Measurements from ENCODE around the gene HUWE1. TPM values are rescaled to one million over a fixed set of nuclear protein-coding genes. Genes with fewer than 3 reads are reported as not detected.

The HUWE1 gene
- total RNA-seq, 2 experiments from 2014 or later = 116 to 269 TPM

- H4K20me1 ChIP-seq (ENCODE audit: insufficient read depth, low read length) = no peaks in the 10 kb centered on the region
These were observed 55.4 kb downstream of the HUWE1 start for GRCh38 chrX:53631156-53631555.

GRCh38 chrX:53630261-53630660 is 56.3 kb downstream of the HUWE1 start:
- H4K20me1 ChIP-seq (ENCODE audit: insufficient read depth, low read length) = no peaks in the 10 kb centered on the region
- no TSS peak for BruUV-seq (replicated peaks)
- H3K4me2 ChIP-seq (ENCODE audit: low read length) = no peak overlapping the region
- ChIA-PET POLR2A (no interaction called here), CTCF (ENCODE audit: unreplicated experiment) (no interaction called here)
- DNase-seq (ENCODE audit: low spot score) = no peak
- H3K27ac ChIP-seq (ENCODE audit: low read depth, low read length, poor library complexity, severe bottlenecking) = no peak overlapping the region
- no peak for TF ChIP-seq CTCF (conservative IDR thresholded peaks at IDR 0.05; ENCODE audit: low read length)
- no peaks in the 10 kb centered on the region for H3K4me1 ChIP-seq (ENCODE audit: insufficient read depth, low read length, poor library complexity, severe bottlenecking)
- no peaks in the 10 kb centered on the region for H3K79me2 ChIP-seq (ENCODE audit: insufficient read depth, low read depth, low read length)
- no peak overlapping the region for H3K4me3 ChIP-seq (ENCODE audit: low read depth, low read length, poor library complexity, severe bottlenecking)
- peaks cover 92% of the 10 kb centered on the region for H3K36me3 ChIP-seq (ENCODE audit: insufficient read depth, low read length)
- intact Hi-C loops (cut with micrococcal nuclease; ENCODE audit: unreplicated experiment) = no loop called here
- H3K9me2 ChIP-seq (ENCODE audit: insufficient read depth, low read length) = no peaks in the 10 kb centered on the region
- no peak overlapping the region for H2AFZ ChIP-seq (ENCODE audit: low read length)
- no peaks in the 10 kb centered on the region for H3K9me3 ChIP-seq (ENCODE audit: low read length)

More at GRCh38 chrX:53631156-53631555, 55.4 kb downstream of the HUWE1 start:
- H3K79me2 ChIP-seq (ENCODE audit: insufficient read depth, low read depth, low read length) = no peaks in the 10 kb centered on the region
- no peak overlapping the region for H2AFZ ChIP-seq (ENCODE audit: low read length)
- CTCF ChIA-PET (ENCODE audit: unreplicated experiment) = no interaction called here
- DNase-seq (ENCODE audit: low spot score) = no peak
- no peak overlapping the region for H3K27ac ChIP-seq (ENCODE audit: low read depth, low read length, poor library complexity, severe bottlenecking)
- TF ChIP-seq CTCF (conservative IDR thresholded peaks at IDR 0.05; ENCODE audit: low read length) (no peak), EZH2phosphoT487 (IDR thresholded peaks at IDR 0.05; ENCODE audit: borderline replicate concordance, low read depth, low read length) (no peak)
- H3K9me3 ChIP-seq (ENCODE audit: low read length) = no peaks in the 10 kb centered on the region
- no TSS peak for BruUV-seq (replicated peaks)
- H3K4me2 ChIP-seq (ENCODE audit: low read length) = no peak overlapping the region
- H3K4me3 ChIP-seq (ENCODE audit: low read depth, low read length, poor library complexity, severe bottlenecking) = no peak overlapping the region
- no peaks in the 10 kb centered on the region for H3K9me2 ChIP-seq (ENCODE audit: insufficient read depth, low read length)
- intact Hi-C loops (cut with micrococcal nuclease; ENCODE audit: unreplicated experiment) = no loop called here
- H3K36me3 ChIP-seq (ENCODE audit: insufficient read depth, low read length) = peaks cover 93% of the 10 kb centered on the region
- no peaks in the 10 kb centered on the region for H3K4me1 ChIP-seq (ENCODE audit: insufficient read depth, low read length, poor library complexity, severe bottlenecking)
- POLR2A ChIA-PET = interaction anchor here (0.7 kb wide), 1 partner anchor 13 kb away, joined by 3 read pairs; no protein-coding TSS in a partner anchor

GRCh38 chrX:53622431-53622830 is 64.1 kb downstream of the HUWE1 start:
- ChIA-PET CTCF (ENCODE audit: unreplicated experiment) (no interaction called here), POLR2A (no interaction called here)
- TF ChIP-seq EZH2phosphoT487 (IDR thresholded peaks at IDR 0.05; ENCODE audit: borderline replicate concordance, low read depth, low read length) (no peak), CTCF (conservative IDR thresholded peaks at IDR 0.05; ENCODE audit: low read length) (no peak)
- Histone ChIP-seq H3K9me2 (ENCODE audit: insufficient read depth, low read length) (no peaks in the 10 kb centered on the region), H3K27ac (ENCODE audit: low read depth, low read length, poor library complexity, severe bottlenecking) (no peak overlapping the region), H3K4me2 (ENCODE audit: low read length) (no peak overlapping the region), H3K79me2 (ENCODE audit: insufficient read depth, low read depth, low read length) (no peaks in the 10 kb centered on the region), H3K4me3 (ENCODE audit: low read depth, low read length, poor library complexity, severe bottlenecking) (no peak overlapping the region), H4K20me1 (ENCODE audit: insufficient read depth, low read length) (no peaks in the 10 kb centered on the region), H3K9me3 (ENCODE audit: low read length) (no peaks in the 10 kb centered on the region), H3K36me3 (ENCODE audit: insufficient read depth, low read length) (peaks cover 91% of the 10 kb centered on the region), H2AFZ (ENCODE audit: low read length) (no peak overlapping the region), H3K4me1 (ENCODE audit: insufficient read depth, low read length, poor library complexity, severe bottlenecking) (no peaks in the 10 kb centered on the region)
- intact Hi-C loops (cut with micrococcal nuclease; ENCODE audit: unreplicated experiment) = no loop called here
- BruUV-seq (replicated peaks) = no TSS peak
- DNase-seq (ENCODE audit: low spot score) = no peak
